Stomach (tissue), 9 donors: ENCODE measurements around the gene PLA2G4A. TPM values are rescaled to one million over a fixed set of nuclear protein-coding genes. Genes with fewer than 3 reads are reported as not detected.

Source experiments
- DNase-seq, 2 donors: peaks; one replicate each; pipeline versions ENCODE4 v3.0.0 to v3.0.0-alpha.2; 2013 to 2019
- H3K27ac ChIP-seq, 5 donors: fragments of 200-600 bp in 4 of 5; sonication (generic) in 4 of 5; one replicate each; pipeline ENCODE4 v1.5.1; 2013 to 2019; ENCODE audit warnings: mild to moderate bottlenecking in 1 of 5, moderate library complexity in 1 of 5
- H3K27me3 ChIP-seq, 3 donors: fragments of 200-600 bp; sonication (generic); one replicate each; pipeline ENCODE4 v1.5.1; 2017 to 2019; ENCODE audit warnings: mixed run types in 1 of 3
- H3K36me3 ChIP-seq, 4 donors: fragments of 200-600 bp; sonication (generic); 1 replicate in 3 of 4; 2 replicates in 1 of 4; pipeline ENCODE4 v1.5.1; 2016 to 2019
- H3K4me1 ChIP-seq, 4 donors: fragments of 200-600 bp; sonication (generic); one replicate each; pipeline ENCODE4 v1.5.1; 2016 to 2019
- H3K4me3 ChIP-seq, 4 donors: fragments of 200-600 bp; sonication (generic) in 3 of 4; one replicate each; pipeline ENCODE4 v1.5.1; 2016 to 2019; ENCODE audit warnings: mild to moderate bottlenecking in 1 of 4
- H3K9me3 ChIP-seq, 4 donors: fragments of 200-600 bp; sonication (generic); one replicate each; pipeline ENCODE4 v1.5.1; 2016 to 2019
- CTCF ChIP-seq, 7 experiments: fragments of 450-650 bp in 4 of 7; fragments of 200-600 bp in 3 of 7; sonication (generic) in 3 of 7; IDR thresholded peaks; one replicate each; pipeline ENCODE4 v1.5.1; 2016 to 2019; ENCODE audit warnings: antibody characterized with exemption in 7 of 7, control low read depth in 2 of 7, mild to moderate bottlenecking in 1 of 7
- EP300 ChIP-seq: sonication (generic); formaldehyde crosslinking; IDR thresholded peaks from one replicate; pipeline ENCODE4 v1.6.1; 2017; ENCODE audit warnings: antibody characterized with exemption
- POLR2A ChIP-seq, 4 donors: fragments of 450-650 bp; IDR thresholded peaks; one replicate each; pipeline ENCODE4 v1.6.1; 2016; ENCODE audit warnings: antibody characterized with exemption in 4 of 4, control low read depth in 2 of 4, mild to moderate bottlenecking in 1 of 4, moderate library complexity in 1 of 4
- POLR2AphosphoS5 ChIP-seq, 3 donors: sonication (generic); formaldehyde crosslinking; IDR thresholded peaks; one replicate each; pipeline ENCODE4 v1.6.1; 2016; ENCODE audit warnings: antibody characterized with exemption in 3 of 3
- WGBS, 5 donors: extraction: QIAGEN DNeasy Blood & Tissue Kit in 3 of 5; methylation state at CpG; one replicate each; pipeline versions ENCODE4 v1.1.5 to v1.1.7; 2013 to 2018; 5-methylcytosine and 5-hydroxymethylcytosine counted together
- intact Hi-C: fragments of 100-400 bp; cut with DNase I; formaldehyde crosslinking; loops from one replicate; pipeline ENCODE4 v1.15.1; 2023; ENCODE audit warnings: low total_unique reads
- polyA plus RNA-seq, 3 donors: library from polyadenylated mRNA; stranded (reverse); fragments of 200-250 nt; gene quantifications; one replicate each; pipeline ENCODE4 v1.2.3, GENCODE V29; 2013
- total RNA-seq, 5 donors: library from RNA; depleted of rRNA; stranded (reverse); fragments of >200 nt; gene quantifications; one replicate each; pipeline versions ENCODE4 v1.1.0 to v1.2.3, GENCODE V29; 2014 to 2016
- donor health status: healthy with polysubstance abuse.
- donor health status: Bipolar disorder and iron deficiency.
- donor health status: healthy.

PLA2G4A gene
- total and polyA plus RNA-seq, 8 donors: 2.2 to 17.8 (median 6.8) TPM

- TF ChIP-seq POLR2A (IDR thresholded peaks at IDR 0.05) (no peak), CTCF (IDR thresholded peaks at IDR 0.05) (no peak), POLR2AphosphoS5 (IDR thresholded peaks at IDR 0.05) (no peak), EP300 (no peak)
- Histone ChIP-seq H3K27ac (no peak overlapping the region), H3K27me3 (no peaks in the 10 kb centered on the region), H3K4me3 (no peak overlapping the region), H3K4me1 (no peaks in the 10 kb centered on the region), H3K9me3 (no peaks in the 10 kb centered on the region), H3K36me3 (no peaks in the 10 kb centered on the region)
- WGBS, 5 donors: 65 to 82% (median 75%) methylated on average over 4 of the region's 4 CpGs
- DNase-seq: no peak
- intact Hi-C loops: no loop called here
These were observed 16.2 kb upstream of the PLA2G4A start for GRCh38 chr1:186812570-186812969.

- Histone ChIP-seq H3K27me3 (no peaks in the 10 kb centered on the region), H3K36me3 (no peaks in the 10 kb centered on the region), H3K4me1 (no peaks in the 10 kb centered on the region), H3K27ac (no peak overlapping the region), H3K9me3 (no peaks in the 10 kb centered on the region), H3K4me3 (no peak overlapping the region)
- intact Hi-C loops: no loop called here
- no peak for TF ChIP-seq POLR2AphosphoS5 (IDR thresholded peaks at IDR 0.05)
- no peak for TF ChIP-seq EP300
- no peak for TF ChIP-seq CTCF (IDR thresholded peaks at IDR 0.05)
- no peak for TF ChIP-seq POLR2A (IDR thresholded peaks at IDR 0.05)
- WGBS, 5 donors: 54 to 63% (median 59%) methylated on average over 2 of the region's 2 CpGs
- no peak for DNase-seq
These were observed 15.3 kb upstream of the PLA2G4A start for GRCh38 chr1:186813420-186813819.

GRCh38 chr1:186819126-186819525, 9.6 kb upstream of the PLA2G4A start:
- H3K27me3 ChIP-seq: no peaks in the 10 kb centered on the region
- H3K9me3 ChIP-seq: no peaks in the 10 kb centered on the region
- H3K4me1 ChIP-seq: no peaks in the 10 kb centered on the region
- no peak overlapping the region for H3K27ac ChIP-seq
- intact Hi-C loops: no loop called here
- no peak overlapping the region for H3K4me3 ChIP-seq
- H3K36me3 ChIP-seq: no peaks in the 10 kb centered on the region
- 71 to 78% (median 75%) methylated on average over 3 of the region's 3 CpGs for WGBS, 5 donors
- DNase-seq: no peak
- no peak for TF ChIP-seq CTCF (IDR thresholded peaks at IDR 0.05)
- no peak for TF ChIP-seq EP300
- TF ChIP-seq POLR2A (IDR thresholded peaks at IDR 0.05): no peak
- no peak for TF ChIP-seq POLR2AphosphoS5 (IDR thresholded peaks at IDR 0.05)

- intact Hi-C loops: no loop called here
- TF ChIP-seq CTCF (IDR thresholded peaks at IDR 0.05) (no peak), EP300 (no peak), POLR2AphosphoS5 (IDR thresholded peaks at IDR 0.05) (no peak), POLR2A (IDR thresholded peaks at IDR 0.05) (no peak)
- H3K27ac ChIP-seq: no peak overlapping the region
- H3K27me3 ChIP-seq: no peaks in the 10 kb centered on the region
- 70 to 80% (median 75%) methylated on average over 2 of the region's 2 CpGs for WGBS, 5 donors
- no peaks in the 10 kb centered on the region for H3K36me3 ChIP-seq
- H3K4me3 ChIP-seq: no peak overlapping the region
- DNase-seq: no peak
- H3K4me1 ChIP-seq: no peaks in the 10 kb centered on the region
- H3K9me3 ChIP-seq: no peaks in the 10 kb centered on the region
These were observed 9.2 kb upstream of the PLA2G4A start for GRCh38 chr1:186819563-186819962.
